ENCODE data around the gene ATXN2.
"Not testable (repeated sequence)": the region's sequence is repeated elsewhere in the genome, so short reads cannot be mapped to it uniquely, and the experiment has no call there.

Gene ATXN2

GRCh38 chr12:111469401-111469800 lies 129.7 kb downstream of the ATXN2 start:
- Mint-ChIP-seq H3K4me3 (no peak overlapping the region), H3K36me3 (ENCODE audit: low read depth) (peaks cover 23% of the 10 kb centered on the region), H3K9me3 (no peaks in the 10 kb centered on the region), H3K4me1 (ENCODE audit: low read depth) (no peaks in the 10 kb centered on the region), H3K27ac (no peak overlapping the region), H3K27me3 (ENCODE audit: low read depth) (no peaks in the 10 kb centered on the region)
- DNase-seq (ENCODE audit: low spot score) = no peak

- Mint-ChIP-seq H3K4me3 (no peak overlapping the region), H3K27me3 (ENCODE audit: low read depth) (no peaks in the 10 kb centered on the region), H3K36me3 (ENCODE audit: low read depth) (peaks cover 17% of the 10 kb centered on the region), H3K9me3 (no peaks in the 10 kb centered on the region), H3K4me1 (ENCODE audit: low read depth) (no peaks in the 10 kb centered on the region), H3K27ac (no peak overlapping the region)
- DNase-seq (ENCODE audit: low spot score) = no peak
These were observed 131.3 kb downstream of the ATXN2 start for GRCh38 chr12:111467857-111468241.

- Mint-ChIP-seq H3K27ac (no peak overlapping the region), H3K4me3 (no peak overlapping the region), H3K27me3 (ENCODE audit: low read depth) (no peaks in the 10 kb centered on the region), H3K36me3 (ENCODE audit: low read depth) (peaks cover 17% of the 10 kb centered on the region), H3K9me3 (no peaks in the 10 kb centered on the region), H3K4me1 (ENCODE audit: low read depth) (no peaks in the 10 kb centered on the region)
- DNase-seq (ENCODE audit: low spot score) = no peak
These were observed 131.8 kb downstream of the ATXN2 start for GRCh38 chr12:111467092-111467856.

GRCh38 chr12:111462210-111462769 lies 136.8 kb downstream of the ATXN2 start:
- Mint-ChIP-seq H3K36me3 (ENCODE audit: low read depth) (peaks cover 7% of the 10 kb centered on the region), H3K4me3 (no peak overlapping the region), H3K27me3 (ENCODE audit: low read depth) (no peaks in the 10 kb centered on the region), H3K27ac (no peak overlapping the region), H3K4me1 (ENCODE audit: low read depth) (no peaks in the 10 kb centered on the region), H3K9me3 (no peaks in the 10 kb centered on the region)
- no peak for DNase-seq (ENCODE audit: low spot score)

GRCh38 chr12:111460111-111460510 lies 139.0 kb downstream of the ATXN2 start:
- not testable (repeated sequence) for H3K9me3 Mint-ChIP-seq; H3K4me3 Mint-ChIP-seq; H3K27ac Mint-ChIP-seq; H3K27me3 Mint-ChIP-seq (ENCODE audit: low read depth); DNase-seq (ENCODE audit: low spot score); H3K4me1 Mint-ChIP-seq (ENCODE audit: low read depth)
- peaks cover 18% of the 10 kb centered on the region for H3K36me3 Mint-ChIP-seq (ENCODE audit: low read depth)

- DNase-seq (ENCODE audit: low spot score) = no peak
- Mint-ChIP-seq H3K27me3 (ENCODE audit: low read depth) (no peaks in the 10 kb centered on the region), H3K27ac (no peak overlapping the region), H3K4me1 (ENCODE audit: low read depth) (peaks cover 4% of the 10 kb centered on the region), H3K36me3 (ENCODE audit: low read depth) (peaks cover 27% of the 10 kb centered on the region), H3K4me3 (no peak overlapping the region), H3K9me3 (no peaks in the 10 kb centered on the region)
These were observed 140.5 kb downstream of the ATXN2 start for GRCh38 chr12:111458546-111459172.

- Mint-ChIP-seq H3K36me3 (ENCODE audit: low read depth) (peaks cover 30% of the 10 kb centered on the region), H3K27me3 (ENCODE audit: low read depth) (no peaks in the 10 kb centered on the region), H3K9me3 (no peaks in the 10 kb centered on the region), H3K27ac (no peak overlapping the region), H3K4me3 (no peak overlapping the region), H3K4me1 (ENCODE audit: low read depth) (peaks cover 4% of the 10 kb centered on the region)
- DNase-seq (ENCODE audit: low spot score) = no peak
These were observed 141.5 kb downstream of the ATXN2 start for GRCh38 chr12:111457577-111457976.

GRCh38 chr12:111457071-111457470 lies 142.0 kb downstream of the ATXN2 start:
- H3K27me3 Mint-ChIP-seq (ENCODE audit: low read depth) = no peaks in the 10 kb centered on the region
- DNase-seq (ENCODE audit: low spot score) = no peak
- H3K4me1 Mint-ChIP-seq (ENCODE audit: low read depth) = peaks cover 4% of the 10 kb centered on the region
- H3K4me3 Mint-ChIP-seq = no peak overlapping the region
- no peak overlapping the region for H3K27ac Mint-ChIP-seq
- H3K9me3 Mint-ChIP-seq = no peaks in the 10 kb centered on the region
- H3K36me3 Mint-ChIP-seq (ENCODE audit: low read depth) = peaks cover 30% of the 10 kb centered on the region

GRCh38 chr12:111455448-111456320 lies 143.4 kb downstream of the ATXN2 start:
- Mint-ChIP-seq H3K27me3 (ENCODE audit: low read depth) (no peaks in the 10 kb centered on the region), H3K27ac (no peak overlapping the region), H3K4me1 (ENCODE audit: low read depth) (peaks cover 15% of the 10 kb centered on the region), H3K36me3 (ENCODE audit: low read depth) (peaks cover 40% of the 10 kb centered on the region), H3K9me3 (no peaks in the 10 kb centered on the region), H3K4me3 (no peak overlapping the region)
- no peak for DNase-seq (ENCODE audit: low spot score)

- no peak for DNase-seq (ENCODE audit: low spot score)
- Mint-ChIP-seq H3K4me3 (no peak overlapping the region), H3K9me3 (no peaks in the 10 kb centered on the region), H3K27ac (no peak overlapping the region), H3K4me1 (ENCODE audit: low read depth) (peaks cover 23% of the 10 kb centered on the region), H3K36me3 (ENCODE audit: low read depth) (peaks cover 44% of the 10 kb centered on the region), H3K27me3 (ENCODE audit: low read depth) (no peaks in the 10 kb centered on the region)
These were observed 144.2 kb downstream of the ATXN2 start for GRCh38 chr12:111454716-111455447.

- Mint-ChIP-seq H3K4me1 (ENCODE audit: low read depth) (peaks cover 29% of the 10 kb centered on the region), H3K36me3 (ENCODE audit: low read depth) (peaks cover 50% of the 10 kb centered on the region), H3K27ac (no peak overlapping the region), H3K4me3 (no peak overlapping the region), H3K9me3 (no peaks in the 10 kb centered on the region), H3K27me3 (ENCODE audit: low read depth) (no peaks in the 10 kb centered on the region)
- no peak for DNase-seq (ENCODE audit: low spot score)
These were observed 144.8 kb downstream of the ATXN2 start for GRCh38 chr12:111454311-111454710.

- no peak overlapping the region for H3K4me3 Mint-ChIP-seq
- H3K27me3 Mint-ChIP-seq (ENCODE audit: low read depth) = no peaks in the 10 kb centered on the region
- H3K4me1 Mint-ChIP-seq (ENCODE audit: low read depth) = peaks cover 38% of the 10 kb centered on the region
- no peak overlapping the region for H3K27ac Mint-ChIP-seq
- no peaks in the 10 kb centered on the region for H3K9me3 Mint-ChIP-seq
- no peak for DNase-seq (ENCODE audit: low spot score)
- peaks cover 58% of the 10 kb centered on the region for H3K36me3 Mint-ChIP-seq (ENCODE audit: low read depth)
These were observed 145.8 kb downstream of the ATXN2 start for GRCh38 chr12:111453071-111453989.

Measured in T-helper 2 cell treated with Interferon-gamma antibody and Interleukin-4, amounts not matched to agents 5 μg/mL and 100 μg/mL, for 36 hours (primary cell).